ENCODE data around the gene COL6A5.

The COL6A5 gene

DNA sequence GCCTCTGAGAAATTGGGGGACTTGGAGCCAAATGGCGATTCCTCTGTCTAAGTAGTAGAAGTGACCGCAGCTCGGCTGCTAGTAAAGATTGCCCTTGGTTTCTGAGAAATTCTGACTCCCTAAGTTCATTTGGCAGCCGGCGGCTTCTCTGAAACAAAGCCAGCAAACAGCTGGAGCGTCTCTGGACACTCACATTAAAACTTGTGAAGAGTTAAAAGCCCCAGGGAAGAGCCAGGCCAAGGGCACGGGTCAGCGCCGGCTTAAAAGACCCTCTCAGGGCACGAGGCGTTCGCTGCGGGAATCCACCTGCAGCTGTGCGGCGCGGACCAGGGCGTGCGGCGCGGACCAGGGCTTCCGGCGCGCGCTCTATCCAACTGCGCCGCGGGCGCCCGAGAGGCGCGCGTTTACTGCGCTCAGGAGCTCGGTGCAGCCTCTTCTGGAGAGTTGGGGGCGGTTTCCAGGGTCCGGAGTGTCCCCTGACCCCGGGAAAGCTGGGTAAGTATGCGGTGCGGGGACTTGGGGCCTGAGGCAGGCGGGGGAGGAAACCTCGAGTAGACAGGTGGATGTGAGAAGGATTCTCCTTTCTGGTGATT, at the start of gene COL6A5:
Gene COL6A5, plus strand, starts transcription at position 186 of the 593 bp plus-strand sequence. CDS start 27,967 bp downstream, outside the sequence.
- H3K4me3 ChIP-seq (ENCODE audit: low read depth, low read length) = no peak within 1 kb of the TSS
- TF ChIP-seq CTCF (IDR thresholded peaks at IDR 0.05; ENCODE audit: insufficient read depth, low read depth, low read length, missing control alignments) = no peak
- no peak for DNase-seq (ENCODE audit: low read depth)

DNA sequence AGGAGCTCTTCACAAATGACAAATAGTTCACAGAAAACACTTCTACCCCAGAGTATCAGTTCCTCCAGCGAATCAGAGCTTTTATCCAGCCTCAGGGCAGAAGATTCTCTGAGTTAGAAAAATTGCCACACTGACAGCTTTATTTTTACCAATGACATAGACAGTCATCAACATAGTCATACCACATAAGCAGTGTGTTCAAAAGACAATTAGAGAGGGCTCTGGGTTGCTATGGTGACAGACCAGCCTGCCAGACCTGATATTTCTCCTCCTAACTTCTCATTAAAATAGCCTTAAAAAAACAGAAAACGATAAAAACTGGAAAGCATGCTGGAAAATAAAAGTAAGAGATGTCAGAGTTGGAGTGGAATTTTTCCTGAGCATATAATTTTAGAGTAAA, 45.9 kb upstream of the COL6A5 start:
- no peak overlapping the region for H3K4me3 ChIP-seq (ENCODE audit: low read depth, low read length)
- no peak for TF ChIP-seq CTCF (IDR thresholded peaks at IDR 0.05; ENCODE audit: insufficient read depth, low read depth, low read length, missing control alignments)
- DNase-seq (ENCODE audit: low read depth) = no peak

- DNase-seq (ENCODE audit: low read depth) = no peak
- no peak for TF ChIP-seq CTCF (IDR thresholded peaks at IDR 0.05; ENCODE audit: insufficient read depth, low read depth, low read length, missing control alignments)
- no peak overlapping the region for H3K4me3 ChIP-seq (ENCODE audit: low read depth, low read length)
Observed at GRCh38 chr3:130300888-130301287, 44.6 kb upstream of the COL6A5 start.

GRCh38 chr3:130310109-130310508, 35.4 kb upstream of the COL6A5 start:
- no peak overlapping the region for H3K4me3 ChIP-seq (ENCODE audit: low read depth, low read length)
- DNase-seq (ENCODE audit: low read depth) = no peak
- TF ChIP-seq CTCF (IDR thresholded peaks at IDR 0.05; ENCODE audit: insufficient read depth, low read depth, low read length, missing control alignments) = no peak

- DNase-seq (ENCODE audit: low read depth) = no peak
- no peak overlapping the region for H3K4me3 ChIP-seq (ENCODE audit: low read depth, low read length)
- no peak for TF ChIP-seq CTCF (IDR thresholded peaks at IDR 0.05; ENCODE audit: insufficient read depth, low read depth, low read length, missing control alignments)
Observed at GRCh38 chr3:130312374-130312773, 33.1 kb upstream of the COL6A5 start.

DNA sequence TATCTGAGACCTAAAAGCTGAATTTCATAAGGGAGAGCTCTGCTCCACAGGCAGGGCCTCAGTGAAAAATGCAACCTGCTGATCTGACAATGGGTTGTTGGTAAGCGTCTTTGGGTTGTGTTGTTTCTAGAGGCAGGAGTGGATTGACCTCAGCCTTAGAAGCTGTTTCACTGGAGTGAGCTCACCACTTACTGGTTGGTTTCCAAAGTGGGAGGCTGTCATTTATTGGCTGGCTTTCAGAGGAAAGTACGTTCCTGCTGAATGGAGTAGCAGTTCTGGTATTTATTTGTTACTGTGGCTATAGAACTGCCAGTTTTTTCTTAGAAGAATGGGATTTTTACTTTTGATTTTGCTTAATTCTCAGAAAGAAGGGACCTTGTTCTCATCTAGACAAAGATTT, 29.3 kb upstream of the COL6A5 start:
- no peak for TF ChIP-seq CTCF (IDR thresholded peaks at IDR 0.05; ENCODE audit: insufficient read depth, low read depth, low read length, missing control alignments)
- no peak for DNase-seq (ENCODE audit: low read depth)
- no peak overlapping the region for H3K4me3 ChIP-seq (ENCODE audit: low read depth, low read length)

GRCh38 chr3:130323503-130323902, 22.0 kb upstream of the COL6A5 start:
- no peak overlapping the region for H3K4me3 ChIP-seq (ENCODE audit: low read depth, low read length)
- TF ChIP-seq CTCF (IDR thresholded peaks at IDR 0.05; ENCODE audit: insufficient read depth, low read depth, low read length, missing control alignments) = no peak
- no peak for DNase-seq (ENCODE audit: low read depth)

Data from GM12865 (cell line).